PC-3 (cell line): ENCODE results near the gene ATP5IF1.

Source experiments
- CTCF ChIP-seq: fragments of 300-600 bp; sonication (generic); conservative IDR thresholded peaks from 2 replicates; pipeline ENCODE4 v1.5.1; 2017; ENCODE audit warnings: antibody characterized with exemption, low read depth, mild to moderate bottlenecking, low read length
- EZH2 ChIP-seq: fragments of 300-600 bp; sonication (generic); IDR thresholded peaks from one replicate; pipeline ENCODE4 v1.6.1; 2017; ENCODE audit warnings: antibody characterized with exemption, mild to moderate bottlenecking, low read length; ENCODE audit not compliant: unreplicated experiment
- EZH2phosphoT487 ChIP-seq: fragments of 300-600 bp; sonication (generic); IDR thresholded peaks from 2 replicates; pipeline ENCODE4 v1.6.1; 2018; ENCODE audit warnings: mild to moderate bottlenecking, antibody characterized with exemption, low read length, borderline replicate concordance

- no peak for TF ChIP-seq EZH2phosphoT487
- no peak for TF ChIP-seq CTCF
- no peak for TF ChIP-seq EZH2
Observed at GRCh38 chr1:28195780-28196179, 40.1 kb upstream of the ATP5IF1 start.
